Natural killer cell (primary cell): Measurements from ENCODE around the gene FAM180B. TPM values are rescaled to one million over a fixed set of nuclear protein-coding genes. Genes with fewer than 3 reads are reported as not detected.

Experiments used
- ATAC-seq, 3 donors: fragments of 150-1000 bp in 2 of 3; fragments of 200-7000 bp in 1 of 3; cut with Tn5 transposase; 1 replicate in 1 of 3; 2 replicates in 2 of 3; pipeline ENCODE4 v1.10.0; 2021; ENCODE audit warnings: mild to moderate bottlenecking in 2 of 3, moderate library complexity in 2 of 3
- DNase-seq, 2 donors: peaks; one replicate each; pipeline versions ENCODE4 v3.0.0 to v3.0.0-alpha.2; 2013 to 2021; ENCODE audit warnings: mixed read lengths in 1 of 2
- H3K27ac ChIP-seq: one replicate; pipeline ENCODE4 v1.5.1; 2013; ENCODE audit warnings: mild to moderate bottlenecking, low read length
- H3K27me3 ChIP-seq: one replicate; pipeline ENCODE4 v1.6.1; 2013; ENCODE audit warnings: low read length; ENCODE audit not compliant: control insufficient read depth, insufficient read depth
- H3K36me3 ChIP-seq: one replicate; pipeline ENCODE4 v1.6.1; 2013; ENCODE audit warnings: low read length; ENCODE audit not compliant: control insufficient read depth, insufficient read depth
- H3K4me1 ChIP-seq: one replicate; pipeline ENCODE4 v1.6.1; 2013; ENCODE audit warnings: low read length; ENCODE audit not compliant: control insufficient read depth, insufficient read depth
- H3K4me3 ChIP-seq: one replicate; pipeline ENCODE4 v1.5.1; 2013; ENCODE audit warnings: low read length
- H3K9me3 ChIP-seq: one replicate; pipeline ENCODE4 v1.6.1; 2013; ENCODE audit warnings: low read length; ENCODE audit not compliant: control insufficient read depth, insufficient read depth
- H3K27ac Mint-ChIP-seq, 2 donors: one replicate each; pipeline ENCODE4 v1.8.0; 2022; ENCODE audit warnings: mild to moderate bottlenecking in 2 of 2, mixed read lengths in 2 of 2, moderate library complexity in 1 of 2
- H3K27me3 Mint-ChIP-seq, 2 donors: one replicate each; pipeline ENCODE4 v1.8.0; 2022; ENCODE audit warnings: low read depth in 2 of 2, mixed read lengths in 2 of 2
- H3K36me3 Mint-ChIP-seq: one replicate; pipeline ENCODE4 v1.8.0; 2022; ENCODE audit warnings: mixed read lengths
- H3K4me1 Mint-ChIP-seq, 2 donors: one replicate each; pipeline ENCODE4 v1.8.0; 2022; ENCODE audit warnings: mixed read lengths in 2 of 2
- H3K4me3 Mint-ChIP-seq: one replicate; pipeline ENCODE4 v1.8.0; 2022; ENCODE audit warnings: mild to moderate bottlenecking, moderate library complexity, mixed read lengths
- H3K9me3 Mint-ChIP-seq, 2 donors: one replicate each; pipeline ENCODE4 v1.8.0; 2022; ENCODE audit warnings: mixed read lengths in 2 of 2
- WGBS: methylation state at CpG from one replicate; pipeline ENCODE4 v1.1.7; 2013; ENCODE audit warnings: missing lambda C conversion rate; ENCODE audit not compliant: insufficient coverage; 5-methylcytosine and 5-hydroxymethylcytosine counted together
- intact Hi-C: fragments of 100-400 bp; cut with micrococcal nuclease; formaldehyde crosslinking; loops from one replicate; pipeline ENCODE4 v1.14.2; 2022
- total RNA-seq, 4 donors: library from RNA; stranded (reverse); fragments of 120-200 nt in 1 of 4; gene quantifications; one replicate each; pipeline versions ENCODE4 v1.2.3 to v1.2.4, GENCODE V29; 2013 to 2022
- TF ChIP-seq, protein P1 (sequence below): fragments of 200-600 bp; IDR thresholded peaks from one replicate; pipeline ENCODE4 v1.8.0; 2022; ENCODE audit warnings: antibody characterized with exemption

The FAM180B gene
- total RNA-seq, 3 donors from 2014 or later (not counting 1 experiment from before 2014, with no cell fraction given) = 0.25 TPM; not detected in 2

DNA sequence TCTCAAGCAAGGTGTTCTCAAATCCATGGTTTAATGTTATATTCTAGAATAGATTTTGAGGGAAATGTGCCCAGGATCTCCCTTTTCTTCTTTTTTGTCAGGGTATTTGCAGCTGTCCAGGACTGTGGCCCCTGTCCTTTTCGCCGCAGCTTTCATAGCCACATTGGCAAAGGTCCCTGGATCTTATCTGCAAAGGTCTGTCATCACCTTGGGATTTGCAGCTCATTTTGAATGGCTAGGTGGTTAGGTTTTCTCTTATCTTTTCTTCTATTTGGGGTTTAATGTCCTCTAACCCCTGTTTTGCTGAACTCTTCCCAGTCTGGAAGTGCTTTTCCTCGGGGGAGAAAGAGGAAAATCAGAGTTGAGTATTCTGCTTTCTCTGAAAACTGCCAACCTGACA, 19.4 kb downstream of the FAM180B start:
- WGBS = 96% methylated on average over 3 of the region's 3 CpGs
- Histone ChIP-seq H3K36me3 (no peaks in the 10 kb centered on the region), H3K4me3 (no peak overlapping the region), H3K27me3 (no peaks in the 10 kb centered on the region), H3K4me1 (no peaks in the 10 kb centered on the region), H3K9me3 (no peaks in the 10 kb centered on the region), H3K27ac (no peak overlapping the region)
- no peaks in the 10 kb centered on the region for H3K9me3 Mint-ChIP-seq
- TF ChIP-seq, protein P1, sequence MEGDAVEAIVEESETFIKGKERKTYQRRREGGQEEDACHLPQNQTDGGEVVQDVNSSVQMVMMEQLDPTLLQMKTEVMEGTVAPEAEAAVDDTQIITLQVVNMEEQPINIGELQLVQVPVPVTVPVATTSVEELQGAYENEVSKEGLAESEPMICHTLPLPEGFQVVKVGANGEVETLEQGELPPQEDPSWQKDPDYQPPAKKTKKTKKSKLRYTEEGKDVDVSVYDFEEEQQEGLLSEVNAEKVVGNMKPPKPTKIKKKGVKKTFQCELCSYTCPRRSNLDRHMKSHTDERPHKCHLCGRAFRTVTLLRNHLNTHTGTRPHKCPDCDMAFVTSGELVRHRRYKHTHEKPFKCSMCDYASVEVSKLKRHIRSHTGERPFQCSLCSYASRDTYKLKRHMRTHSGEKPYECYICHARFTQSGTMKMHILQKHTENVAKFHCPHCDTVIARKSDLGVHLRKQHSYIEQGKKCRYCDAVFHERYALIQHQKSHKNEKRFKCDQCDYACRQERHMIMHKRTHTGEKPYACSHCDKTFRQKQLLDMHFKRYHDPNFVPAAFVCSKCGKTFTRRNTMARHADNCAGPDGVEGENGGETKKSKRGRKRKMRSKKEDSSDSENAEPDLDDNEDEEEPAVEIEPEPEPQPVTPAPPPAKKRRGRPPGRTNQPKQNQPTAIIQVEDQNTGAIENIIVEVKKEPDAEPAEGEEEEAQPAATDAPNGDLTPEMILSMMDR = no peak
- peaks cover 0 to 15% of the 10 kb centered on the region in 2 donors for H3K27me3 Mint-ChIP-seq
- peaks cover 5% of the 10 kb centered on the region for H3K36me3 Mint-ChIP-seq
- no peak overlapping the region for H3K27ac Mint-ChIP-seq
- DNase-seq (no peak), ATAC-seq (no peak)
- intact Hi-C loops = no loop called here
- no peak overlapping the region for H3K4me3 Mint-ChIP-seq
- peaks cover 0 to 5% of the 10 kb centered on the region in 2 donors for H3K4me1 Mint-ChIP-seq

DNA sequence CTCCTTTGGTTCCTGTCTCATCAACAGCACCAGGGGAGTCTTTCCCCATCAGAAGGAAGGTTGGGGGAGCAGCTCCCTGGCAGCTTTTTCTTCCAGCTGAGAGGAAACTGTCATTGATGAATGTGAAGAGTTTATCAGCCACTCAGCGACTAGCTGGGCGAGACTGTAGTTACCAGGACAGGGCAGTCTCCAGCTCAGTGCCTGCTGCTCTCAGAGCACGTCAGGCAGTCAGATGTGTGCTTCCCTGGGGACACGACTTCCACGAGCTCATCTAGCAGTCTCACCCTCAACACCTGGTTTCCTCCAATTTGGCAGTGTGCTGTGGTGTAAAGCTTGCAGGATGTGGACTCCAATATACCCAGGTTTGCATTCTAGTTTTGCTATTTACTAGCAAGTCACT, 20.3 kb downstream of the FAM180B start:
- Histone ChIP-seq H3K36me3 (no peaks in the 10 kb centered on the region), H3K4me3 (no peak overlapping the region), H3K27me3 (no peaks in the 10 kb centered on the region), H3K27ac (no peak overlapping the region), H3K4me1 (peaks cover 4% of the 10 kb centered on the region), H3K9me3 (no peaks in the 10 kb centered on the region)
- Mint-ChIP-seq H3K4me3 (no peak overlapping the region), H3K27ac (no peak overlapping the region), H3K9me3 (no peaks in the 10 kb centered on the region), H3K4me1 (peaks cover 0 to 5% of the 10 kb centered on the region in 2 donors), H3K27me3 (peaks cover 0 to 15% of the 10 kb centered on the region in 2 donors), H3K36me3 (peaks cover 5% of the 10 kb centered on the region)
- WGBS = 52% methylated on average over 5 of the region's 5 CpGs
- no peak for DNase-seq
- ATAC-seq = no peak
- TF ChIP-seq, protein P1 = no peak
- intact Hi-C loops = no loop called here

DNA sequence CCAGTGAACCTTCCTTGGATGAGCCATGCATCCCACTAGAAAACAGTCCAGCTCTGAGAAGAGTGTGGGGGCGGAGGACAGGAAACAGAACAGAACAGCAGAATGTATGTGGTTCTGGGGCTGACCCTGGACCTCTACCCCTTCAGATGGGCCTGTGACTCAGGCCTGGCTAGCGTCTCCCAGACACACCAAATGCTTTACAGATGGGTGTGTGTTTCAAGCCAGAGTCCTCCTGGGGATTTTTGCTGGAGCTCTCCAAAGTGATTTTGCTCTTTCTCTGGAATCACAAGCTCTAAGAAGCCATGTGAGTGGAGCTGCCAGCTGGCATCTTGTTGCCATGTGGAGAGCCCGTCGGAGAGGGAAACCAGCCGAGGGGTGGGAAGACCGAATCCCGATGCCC, 20.9 kb downstream of the FAM180B start:
- H3K4me1 ChIP-seq = peaks cover 6% of the 10 kb centered on the region
- no peak for ATAC-seq
- H3K4me3 ChIP-seq = no peak overlapping the region
- no peak overlapping the region for H3K27ac ChIP-seq
- Mint-ChIP-seq H3K4me1 (peaks cover 0 to 5% of the 10 kb centered on the region in 2 donors), H3K27me3 (peaks cover 0 to 15% of the 10 kb centered on the region in 2 donors), H3K36me3 (peaks cover 5% of the 10 kb centered on the region), H3K27ac (no peak overlapping the region), H3K9me3 (no peaks in the 10 kb centered on the region), H3K4me3 (no peak overlapping the region)
- no peak for DNase-seq
- H3K9me3 ChIP-seq = no peaks in the 10 kb centered on the region
- TF ChIP-seq, protein P1 = no peak
- 96% methylated on average over 7 of the region's 7 CpGs for WGBS
- intact Hi-C loops = no loop called here
- H3K27me3 ChIP-seq = no peaks in the 10 kb centered on the region
- no peaks in the 10 kb centered on the region for H3K36me3 ChIP-seq

GRCh38 chr11:47609675-47610074, 23.2 kb downstream of the FAM180B start:
- no peaks in the 10 kb centered on the region for H3K36me3 ChIP-seq
- no peak for ATAC-seq
- H3K4me1 Mint-ChIP-seq = peaks cover 0 to 5% of the 10 kb centered on the region in 2 donors
- TF ChIP-seq, protein P1 = no peak
- WGBS = 50% methylated on average over 3 of the region's 3 CpGs
- H3K9me3 Mint-ChIP-seq = no peaks in the 10 kb centered on the region
- DNase-seq = no peak
- H3K9me3 ChIP-seq = no peaks in the 10 kb centered on the region
- intact Hi-C loops = no loop called here
- peaks cover 5% of the 10 kb centered on the region for H3K36me3 Mint-ChIP-seq
- no peak overlapping the region for H3K4me3 Mint-ChIP-seq
- peaks cover 6% of the 10 kb centered on the region for H3K4me1 ChIP-seq
- H3K27ac ChIP-seq = no peak overlapping the region
- no peak overlapping the region for H3K4me3 ChIP-seq
- H3K27me3 ChIP-seq = no peaks in the 10 kb centered on the region
- H3K27me3 Mint-ChIP-seq = peaks cover 0 to 15% of the 10 kb centered on the region in 2 donors
- no peak overlapping the region for H3K27ac Mint-ChIP-seq
